ENCODE measurements around the gene TGFBR2.

TGFBR2 gene

GRCh38 chr3:30606301-30607031 is at the start of gene TGFBR2:
TSS of gene TGFBR2 (plus strand) at chr3:30606601. CDS start at chr3:30606884, 283 bp downstream.
- peak; percentile 81 for DNase-seq

DNA sequence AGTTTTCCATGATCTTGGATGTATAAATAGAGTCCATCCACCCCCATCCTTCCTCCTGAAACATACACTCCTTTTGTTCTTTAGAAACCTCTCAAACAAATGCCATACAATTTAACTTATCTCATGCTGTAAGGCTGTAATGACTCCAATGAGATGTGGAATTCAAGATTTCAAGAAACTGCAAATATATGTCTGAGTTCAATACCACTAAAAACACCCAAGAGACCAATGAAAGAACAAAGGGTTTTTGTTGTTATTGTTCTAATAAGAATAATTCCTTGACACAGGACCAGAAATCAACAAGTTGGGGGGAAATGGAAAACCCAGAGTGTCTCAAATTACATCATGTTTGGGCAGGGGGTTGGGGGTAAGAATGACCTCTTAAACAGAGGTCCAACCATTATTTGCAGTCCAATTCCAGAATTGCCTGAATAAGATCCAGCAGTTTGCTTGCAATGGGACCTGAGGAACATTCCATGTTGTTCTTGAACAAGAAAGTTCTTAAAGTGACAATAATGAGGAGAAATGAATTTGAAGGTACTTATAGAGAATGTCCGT is 48.6 kb upstream of the TGFBR2 start:
- DNase-seq: no peak

- no peak for DNase-seq
These were observed 42.4 kb upstream of the TGFBR2 start for GRCh38 chr3:30563956-30564355.

DNA sequence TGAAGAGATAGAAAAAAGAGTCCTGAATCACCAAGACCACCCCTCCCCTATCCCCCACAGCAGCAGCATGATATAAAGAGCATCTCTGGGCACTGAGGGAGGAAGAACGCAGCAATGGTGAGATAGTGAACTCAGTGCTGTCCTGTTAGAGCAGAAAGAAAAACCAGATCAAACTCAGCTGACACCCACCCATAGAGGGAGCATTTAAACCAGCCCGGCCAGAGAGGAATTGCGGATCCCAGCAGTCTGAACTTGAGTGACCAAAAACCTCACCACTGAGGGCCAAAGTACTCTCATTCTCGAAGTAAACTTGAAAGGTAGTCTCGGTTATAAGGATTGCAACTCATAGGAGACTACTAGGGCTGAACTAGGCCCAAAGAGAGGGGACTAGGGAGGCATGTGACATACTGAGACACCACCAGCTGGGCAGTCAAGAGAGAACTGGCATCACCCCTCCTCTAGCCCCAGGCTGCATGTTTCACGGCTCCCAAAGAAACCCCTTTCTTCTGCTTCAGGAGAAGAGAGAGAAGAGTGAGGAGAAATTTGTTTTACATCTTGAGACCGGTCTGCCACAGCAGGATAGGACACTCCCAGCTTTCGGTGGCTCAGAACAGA is 39.2 kb upstream of the TGFBR2 start:
- DNase-seq: no peak

GRCh38 chr3:30576946-30577345 is 29.5 kb upstream of the TGFBR2 start:
- DNase-seq: no peak

- no peak for DNase-seq
These were observed 28.6 kb upstream of the TGFBR2 start for GRCh38 chr3:30577788-30578187.

- DNase-seq: no peak
These were observed 27.9 kb upstream of the TGFBR2 start for GRCh38 chr3:30578479-30578878.

GRCh38 chr3:30578986-30579579 is 27.3 kb upstream of the TGFBR2 start:
- no peak for DNase-seq

DNA sequence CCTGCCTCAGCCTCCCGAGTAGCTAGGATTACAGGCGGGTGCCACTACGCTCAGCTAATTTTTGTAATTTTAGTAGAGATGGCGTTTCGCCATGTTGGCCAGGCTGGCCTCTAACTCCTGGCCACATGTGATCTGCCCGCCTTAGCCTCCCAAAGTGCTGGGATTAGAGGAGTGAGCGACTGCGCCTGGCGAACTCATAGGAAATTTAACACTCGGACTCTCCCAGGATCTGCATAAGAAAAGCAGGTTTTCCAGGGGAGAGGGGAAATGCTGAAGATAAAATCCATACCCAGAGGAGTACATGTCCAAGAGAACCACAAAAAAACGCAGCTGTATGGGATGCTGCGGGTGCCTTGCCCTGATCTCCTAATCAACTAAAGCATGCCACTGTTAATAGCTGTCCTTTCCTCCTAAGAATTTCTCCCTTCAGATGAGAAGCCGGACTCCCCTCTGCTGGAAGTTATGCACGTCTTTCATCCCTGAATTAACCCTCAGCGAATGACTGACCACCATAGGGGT is 25.3 kb upstream of the TGFBR2 start:
- no peak for DNase-seq

GRCh38 chr3:30581982-30582381 is 24.4 kb upstream of the TGFBR2 start:
- no peak for DNase-seq

GRCh38 chr3:30583973-30584372 is 22.4 kb upstream of the TGFBR2 start:
- no peak for DNase-seq

GRCh38 chr3:30585654-30586053 is 20.7 kb upstream of the TGFBR2 start:
- no peak for DNase-seq

- DNase-seq: no peak
These were observed 20.1 kb upstream of the TGFBR2 start for GRCh38 chr3:30586096-30586805.

GRCh38 chr3:30586806-30587486 is 19.5 kb upstream of the TGFBR2 start:
- DNase-seq: no peak

GRCh38 chr3:30587904-30588303 is 18.5 kb upstream of the TGFBR2 start:
- no peak for DNase-seq

- DNase-seq: no peak
These were observed 10.2 kb upstream of the TGFBR2 start for GRCh38 chr3:30596152-30596551.

DNA sequence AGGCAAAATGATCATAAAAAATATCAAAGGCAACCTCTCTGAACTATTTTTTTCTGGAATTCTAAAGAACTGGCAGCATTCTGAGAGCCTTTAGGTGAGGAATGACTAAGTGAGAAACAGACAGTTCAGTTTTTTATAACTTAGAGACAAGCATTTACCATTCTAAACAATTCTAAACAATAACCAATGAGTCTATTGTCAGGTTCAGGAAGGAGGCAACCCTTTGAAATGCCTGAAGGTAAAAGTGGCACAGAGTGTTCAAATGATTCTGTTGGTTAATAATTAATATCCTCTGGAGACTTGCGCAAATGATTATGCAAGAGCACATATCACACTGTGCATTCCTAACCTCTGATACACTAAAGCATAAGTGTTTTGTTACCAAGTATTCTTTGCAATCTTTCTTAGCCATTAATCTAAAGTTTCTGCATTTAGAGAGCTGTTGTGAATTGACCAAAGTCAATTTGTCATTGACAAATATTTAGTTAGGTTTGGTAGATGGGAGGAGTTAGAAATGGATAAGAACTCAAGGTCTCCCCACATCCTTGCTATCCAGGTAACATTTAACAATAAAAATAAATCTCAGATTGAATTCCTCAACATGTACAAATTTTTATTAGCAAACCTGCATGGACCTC is 9.2 kb upstream of the TGFBR2 start:
- DNase-seq: no peak

DNA sequence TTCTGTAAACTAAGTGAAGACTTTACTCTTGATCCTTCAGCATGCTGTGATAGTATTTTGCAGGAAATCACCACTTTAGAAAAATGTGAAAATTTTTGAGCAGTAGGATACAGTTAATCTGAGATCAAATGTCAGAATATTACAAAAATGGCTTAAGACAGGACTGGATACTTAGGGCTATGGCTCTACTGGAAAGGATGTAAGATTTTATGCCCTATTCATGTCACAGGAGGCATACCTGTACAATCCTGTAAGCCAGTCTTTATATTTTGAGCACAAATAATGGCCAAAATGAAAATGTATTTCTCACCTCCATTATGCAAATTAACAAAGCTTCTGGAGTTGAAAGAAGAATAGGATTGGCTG is 8.6 kb upstream of the TGFBR2 start:
- DNase-seq: no peak

DNA sequence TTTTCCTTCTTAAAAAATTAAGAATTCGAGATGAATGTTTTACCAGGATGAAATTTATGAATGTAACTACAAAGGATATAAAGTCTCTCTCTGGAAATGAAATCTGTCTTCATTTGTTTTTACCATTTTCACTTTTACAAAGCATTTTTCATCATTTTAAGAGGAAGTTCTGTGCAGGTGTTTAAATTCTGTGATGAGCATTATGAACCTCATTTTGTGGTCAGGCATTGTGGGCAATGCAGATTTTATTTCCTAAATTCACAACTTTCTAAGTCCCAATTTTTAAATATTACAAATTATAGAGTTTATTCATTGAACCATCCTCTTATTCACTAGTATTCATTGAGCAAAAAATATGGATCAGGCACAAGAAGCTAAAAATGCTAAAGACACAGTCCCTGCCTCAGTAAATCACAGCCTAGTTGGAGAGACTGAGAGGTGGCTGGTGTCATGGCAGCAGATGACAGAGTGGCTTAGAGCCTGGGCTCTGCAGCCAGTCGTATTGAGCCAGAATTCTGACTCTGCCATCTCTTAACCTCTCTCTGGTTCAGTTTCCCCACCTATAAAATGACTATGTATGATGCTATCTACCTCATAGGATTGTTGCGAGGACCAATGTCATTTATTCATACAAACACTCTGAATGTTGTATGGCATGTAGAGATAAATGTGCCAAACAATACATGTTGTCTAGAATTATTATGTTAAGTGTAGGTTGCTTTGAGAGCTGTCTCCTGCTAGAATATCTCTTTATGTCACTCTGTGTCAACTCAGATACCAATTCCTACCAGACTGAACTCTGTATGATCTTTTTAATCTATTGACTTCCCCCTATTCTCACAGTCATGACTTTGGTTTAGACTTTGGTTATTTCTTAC is 7.5 kb upstream of the TGFBR2 start:
- no peak for DNase-seq

- no peak for DNase-seq
These were observed 5.8 kb upstream of the TGFBR2 start for GRCh38 chr3:30600572-30600971.

DNA sequence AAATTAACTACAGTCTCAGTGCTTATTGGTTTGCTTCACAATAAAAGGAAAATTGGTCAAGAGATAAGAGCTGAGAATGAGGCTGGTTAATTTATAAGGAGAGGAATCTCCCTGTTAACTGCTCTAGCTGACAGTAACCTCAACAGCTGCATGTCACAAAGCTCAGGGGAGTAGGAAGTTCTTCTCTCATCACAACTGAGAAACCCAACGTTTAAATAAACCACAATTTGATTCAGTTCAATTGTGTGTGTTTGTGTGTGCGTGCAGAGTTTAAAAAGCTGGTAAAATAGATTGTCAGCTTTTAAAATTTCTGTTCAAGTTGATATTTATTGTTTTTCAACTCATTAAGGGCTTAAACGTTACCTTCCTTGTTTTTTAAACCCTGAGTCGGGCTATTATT is 3.5 kb upstream of the TGFBR2 start:
- DNase-seq: no peak
